ENCODE measurements around the gene THSD4. TPM values are rescaled to one million over a fixed set of nuclear protein-coding genes. Genes with fewer than 3 reads are reported as not detected.
"Not testable (repeated sequence)": the region's sequence is repeated elsewhere in the genome, so short reads cannot be mapped to it uniquely, and the experiment has no call there.

THSD4 gene
- total and polyA plus RNA-seq, 2 of the 8 experiments (the other 6 are each of a cell fraction or from before 2014, with no cell fraction given): 2.5 to 6.2 TPM

GRCh38 chr15:71162309-71162708 is 47.0 kb downstream of the THSD4 start (continued):
- TF ChIP-seq KDM4A (IDR thresholded peaks at IDR 0.05; ENCODE audit: low read depth, low read length, severe bottlenecking) (no peak), RBBP5 (IDR thresholded peaks at IDR 0.05; ENCODE audit: borderline replicate concordance, low read depth, low read length) (no peak), POLR2A (IDR thresholded peaks at IDR 0.05; ENCODE audit: control extremely low read depth in 1 of 2, low read depth in 2 of 2, low read length in 2 of 2) (no peak)

GRCh38 chr15:71164606-71165005 is 49.3 kb downstream of the THSD4 start:
- H2AFZ ChIP-seq (ENCODE audit: low read length); H3K4me3 ChIP-seq (ENCODE audit: extremely low read depth in 1 of 4, insufficient read depth in 2 of 4, low read depth in 3 of 4, low read length in 4 of 4); H4K20me1 ChIP-seq (replicated peaks in 1 of 2; ENCODE audit: control insufficient read depth in 1 of 2, insufficient read depth in 2 of 2, low read length in 2 of 2); H4K8ac ChIP-seq (ENCODE audit: extremely low read depth, insufficient read depth, low read length); H3K4me2 ChIP-seq (ENCODE audit: insufficient read depth in 1 of 2, low read depth in 2 of 2, low read length in 2 of 2); H3K79me2 ChIP-seq (ENCODE audit: control insufficient read depth in 1 of 2, insufficient read depth in 2 of 2, low read length in 2 of 2); H3K9me3 ChIP-seq (ENCODE audit: insufficient read depth in 2 of 2, low read depth in 1 of 2, low read length in 1 of 2); H4K5ac ChIP-seq (ENCODE audit: insufficient read length, low read depth, low read length); H3K56ac ChIP-seq (replicated peaks; ENCODE audit: insufficient read length, low read depth, low read length); H4K91ac ChIP-seq (replicated peaks; ENCODE audit: insufficient read length, low read length); H3K27me3 ChIP-seq (replicated peaks in 1 of 4; ENCODE audit: control insufficient read depth in 3 of 4, extremely low read depth in 1 of 4, insufficient read depth in 3 of 4, low read length in 3 of 4); H2BK5ac ChIP-seq (ENCODE audit: low read depth, low read length); FAIRE-seq; H3K36me3 ChIP-seq (ENCODE audit: control insufficient read depth in 2 of 4, insufficient read depth in 4 of 4, low read length in 3 of 4); H3K4ac ChIP-seq (replicated peaks; ENCODE audit: insufficient read length, low read depth, low read length); H2BK15ac ChIP-seq (ENCODE audit: low read length); H3K14ac ChIP-seq (ENCODE audit: insufficient read length); CTCF ChIA-PET (ENCODE audit: partially characterized antibody); DNase-seq (ENCODE audit: low read depth in 1 of 2, low spot score in 2 of 2); H2AK5ac ChIP-seq (ENCODE audit: low read depth, low read length); POLR2A ChIA-PET (ENCODE audit: partially characterized antibody); H3K27ac ChIP-seq (ENCODE audit: low read depth, low read length); H2BK12ac ChIP-seq (ENCODE audit: low read depth, low read length); H3K23ac ChIP-seq (ENCODE audit: insufficient read length); H3K18ac ChIP-seq (ENCODE audit: extremely low read depth, low read length); H2BK20ac ChIP-seq (ENCODE audit: low read length); H3K23me2 ChIP-seq (ENCODE audit: low read depth, low read length); H3K9ac ChIP-seq (replicated peaks in 1 of 4; ENCODE audit: extremely low read depth in 1 of 4, low read depth in 3 of 4, low read length in 3 of 4); H2BK120ac ChIP-seq (replicated peaks; ENCODE audit: low read depth, low read length); H3K79me1 ChIP-seq (ENCODE audit: low read depth, low read length); H3K4me1 ChIP-seq (replicated peaks in 1 of 4; ENCODE audit: control insufficient read depth in 3 of 4, insufficient read depth in 4 of 4, low read length in 3 of 4): not testable (repeated sequence)
- 89% methylated on average over 2 of the region's 5 CpGs; no CpG with 5 or more reads in 1 of the 2 experiments for WGBS, 2 experiments (ENCODE audit: extremely low coverage in 1 of 2, insufficient coverage in 1 of 2, insufficient read length in 1 of 2, insufficient replicate concordance in 2 of 2, low coverage in 1 of 2, low lambda C conversion rate in 2 of 2, missing lambda C conversion rate in 1 of 2)

All from H1 (cell line).